Keratinocyte (primary cell): ENCODE data around the gene ABCG1. TPM values are rescaled to one million over a fixed set of nuclear protein-coding genes. Genes with fewer than 3 reads are reported as not detected.

Experiments
- DNase-seq: peaks from one replicate; pipeline ENCODE4 v3.0.0-alpha.2; 2011; ENCODE audit warnings: low read depth, missing footprints, low spot score
- FAIRE-seq: peaks from 2 replicates; lab custom pipeline; 2011; peaks lifted over from hg19 to GRCh38; lab: Jason Lieb, UNC
- H2AFZ ChIP-seq: 2 replicates; pipeline ENCODE4 v1.6.0; 2012; ENCODE audit warnings: low read length, control low read depth, inconsistent platforms; ENCODE audit not compliant: control insufficient read depth
- H3K27ac ChIP-seq: 2 replicates; pipeline ENCODE4 v1.5.1; 2011; ENCODE audit warnings: low read length; ENCODE audit not compliant: control insufficient read depth, insufficient read depth
- H3K27me3 ChIP-seq: 3 replicates; pipeline ENCODE4 v1.6.0; 2011; ENCODE audit warnings: low read length; ENCODE audit not compliant: control insufficient read depth, insufficient read depth; ENCODE audit errors: extremely low read depth
- H3K36me3 ChIP-seq, 2 experiments: 2 replicates in 1 of 2; 3 replicates in 1 of 2; pipeline ENCODE4 v1.5.1; 2011; ENCODE audit warnings: low read length in 2 of 2, mild to moderate bottlenecking in 1 of 2; ENCODE audit not compliant: control insufficient read depth in 2 of 2, insufficient read depth in 2 of 2; ENCODE audit errors: extremely low read depth in 1 of 2
- H3K4me1 ChIP-seq: 3 replicates; pipeline ENCODE4 v1.5.1; 2011; ENCODE audit warnings: low read length; ENCODE audit not compliant: control insufficient read depth, insufficient read depth; ENCODE audit errors: extremely low read depth
- H3K4me2 ChIP-seq: 3 replicates; pipeline ENCODE4 v1.6.0; 2011; ENCODE audit warnings: low read depth, low read length; ENCODE audit not compliant: control insufficient read depth, insufficient read depth; ENCODE audit errors: extremely low read depth
- H3K4me3 ChIP-seq, 3 experiments: fragments of 200-600 bp in 1 of 3; sonication (generic) in 1 of 3; 2 replicates in 2 of 3; 3 replicates in 1 of 3; pipeline ENCODE4 v1.5.1; 2011 to 2016; ENCODE audit warnings: low read length in 3 of 3, mild to moderate bottlenecking in 3 of 3, control low read depth in 2 of 3, inconsistent platforms in 1 of 3, low read depth in 1 of 3, mixed read lengths in 1 of 3, mixed run types in 1 of 3, moderate library complexity in 1 of 3; ENCODE audit not compliant: control insufficient read depth in 2 of 3, insufficient read depth in 2 of 3; ENCODE audit errors: extremely low read depth in 1 of 3
- H3K79me2 ChIP-seq: 2 replicates; pipeline ENCODE4 v1.6.0; 2012; ENCODE audit warnings: low read length; ENCODE audit not compliant: control insufficient read depth, insufficient read depth
- H3K9ac ChIP-seq: 3 replicates; pipeline ENCODE4 v1.6.0; 2011; ENCODE audit warnings: low read length; ENCODE audit not compliant: control insufficient read depth, insufficient read depth; ENCODE audit errors: extremely low read depth
- H3K9me1 ChIP-seq: 3 replicates; pipeline ENCODE4 v1.6.0; 2011; ENCODE audit warnings: low read length; ENCODE audit not compliant: control insufficient read depth, insufficient read depth; ENCODE audit errors: extremely low read depth
- H3K9me3 ChIP-seq: 2 replicates; pipeline ENCODE4 v1.5.1; 2012; ENCODE audit warnings: low read depth, low read length; ENCODE audit not compliant: control insufficient read depth
- H4K20me1 ChIP-seq: 3 replicates; pipeline ENCODE4 v1.6.0; 2011; ENCODE audit warnings: low read length; ENCODE audit not compliant: control insufficient read depth, insufficient read depth; ENCODE audit errors: extremely low read depth
- EZH2 ChIP-seq: IDR thresholded peaks from one replicate; pipeline ENCODE4 v1.6.1; 2012; ENCODE audit warnings: inconsistent platforms, mild to moderate bottlenecking, low read length, moderate library complexity
- dilution Hi-C: fragments of 300-500 bp; cut with MboI; formaldehyde crosslinking; loops from one replicate; pipeline ENCODE4 v1.7.0; 2020; ENCODE audit warnings: low sequenced_read_pairs; ENCODE audit not compliant: extremely low pct_ligation_motif_present
- polyA plus RNA-seq, 5 experiments: library from polyadenylated mRNA; depleted of rRNA in 3 of 5; stranded (reverse) in 3 of 5; stranded (forward) in 1 of 5; unstranded in 1 of 5; fragments of >200 nt; gene quantifications; 1 replicate in 1 of 5; 2 replicates in 3 of 5; 3 replicates in 1 of 5; pipeline versions ENCODE4 v1.2.1 to v1.2.3, GENCODE V29; 2011 to 2012; ENCODE audit warnings: missing spikeins in 2 of 5, low read depth in 1 of 5, low replicate concordance in 1 of 5
- TF ChIP-seq, protein P1 (sequence below), 3 experiments: IDR thresholded peaks in 1 of 3; conservative IDR thresholded peaks in 1 of 3; optimal IDR thresholded peaks in 1 of 3; 2 replicates in 2 of 3; 3 replicates in 1 of 3; pipeline versions ENCODE3 to v1.5.1; 2011; ENCODE audit warnings: low read length in 3 of 3, mild to moderate bottlenecking in 3 of 3, moderate library complexity in 2 of 3, control low read depth in 1 of 3, inconsistent platforms in 1 of 3; ENCODE audit not compliant: insufficient read depth in 2 of 3; ENCODE audit errors: extremely low read depth in 1 of 3

The ABCG1 gene
- polyA plus RNA-seq, 1 donor (not counting 4 experiments of a cell fraction or from before 2014, with no cell fraction given): 3.3 TPM

DNA sequence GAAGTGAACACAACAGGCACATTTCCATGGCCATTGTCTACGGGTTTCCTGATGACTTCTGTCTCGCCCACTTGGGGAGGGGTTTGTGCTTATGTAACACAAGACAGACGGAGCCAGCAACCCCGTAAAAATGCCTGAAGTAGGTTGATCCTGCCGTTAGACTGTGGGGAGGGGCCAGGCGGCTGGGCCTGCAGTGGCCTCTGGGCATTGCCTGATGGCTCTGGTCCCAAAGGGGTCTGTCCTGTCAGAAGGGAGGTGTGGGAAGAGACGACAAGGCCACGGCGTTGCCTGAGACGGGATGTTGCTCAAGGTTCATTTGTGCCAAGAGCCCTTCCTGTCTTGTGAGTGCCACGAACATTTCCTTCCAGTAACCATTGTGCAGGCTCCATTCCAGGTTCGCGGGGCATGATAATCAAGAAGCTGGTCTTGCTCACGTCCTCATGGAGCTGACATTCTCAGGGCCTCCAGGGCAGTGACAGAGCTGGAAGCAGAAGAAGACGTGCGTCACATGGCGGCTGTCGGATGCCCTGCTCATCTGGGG is 44.7 kb downstream of the ABCG1 start:
- Histone ChIP-seq H3K9me1 (no peaks in the 10 kb centered on the region), H3K9ac (no peak overlapping the region), H3K79me2 (no peaks in the 10 kb centered on the region), H3K9me3 (no peaks in the 10 kb centered on the region), H3K27me3 (peaks cover 6% of the 10 kb centered on the region), H3K36me3 (no peaks in the 10 kb centered on the region), H3K4me3 (no peak overlapping the region), H3K4me2 (no peak overlapping the region), H3K4me1 (peaks cover 4% of the 10 kb centered on the region), H4K20me1 (peaks cover 3% of the 10 kb centered on the region), H3K27ac (no peak overlapping the region), H2AFZ (no peak overlapping the region)
- dilution Hi-C loops: no loop called here
- TF ChIP-seq, protein P1, sequence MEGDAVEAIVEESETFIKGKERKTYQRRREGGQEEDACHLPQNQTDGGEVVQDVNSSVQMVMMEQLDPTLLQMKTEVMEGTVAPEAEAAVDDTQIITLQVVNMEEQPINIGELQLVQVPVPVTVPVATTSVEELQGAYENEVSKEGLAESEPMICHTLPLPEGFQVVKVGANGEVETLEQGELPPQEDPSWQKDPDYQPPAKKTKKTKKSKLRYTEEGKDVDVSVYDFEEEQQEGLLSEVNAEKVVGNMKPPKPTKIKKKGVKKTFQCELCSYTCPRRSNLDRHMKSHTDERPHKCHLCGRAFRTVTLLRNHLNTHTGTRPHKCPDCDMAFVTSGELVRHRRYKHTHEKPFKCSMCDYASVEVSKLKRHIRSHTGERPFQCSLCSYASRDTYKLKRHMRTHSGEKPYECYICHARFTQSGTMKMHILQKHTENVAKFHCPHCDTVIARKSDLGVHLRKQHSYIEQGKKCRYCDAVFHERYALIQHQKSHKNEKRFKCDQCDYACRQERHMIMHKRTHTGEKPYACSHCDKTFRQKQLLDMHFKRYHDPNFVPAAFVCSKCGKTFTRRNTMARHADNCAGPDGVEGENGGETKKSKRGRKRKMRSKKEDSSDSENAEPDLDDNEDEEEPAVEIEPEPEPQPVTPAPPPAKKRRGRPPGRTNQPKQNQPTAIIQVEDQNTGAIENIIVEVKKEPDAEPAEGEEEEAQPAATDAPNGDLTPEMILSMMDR (optimal IDR thresholded peaks at IDR 0.05 in 1 of 3, IDR thresholded peaks at IDR 0.05 in 1 of 3, conservative IDR thresholded peaks at IDR 0.05 in 1 of 3; ENCODE audit: extremely low read depth in 1 of 3, insufficient read depth in 2 of 3, low read length in 3 of 3): no peak
- no peak for TF ChIP-seq EZH2
- FAIRE-seq (no peak), DNase-seq (no peak)

DNA sequence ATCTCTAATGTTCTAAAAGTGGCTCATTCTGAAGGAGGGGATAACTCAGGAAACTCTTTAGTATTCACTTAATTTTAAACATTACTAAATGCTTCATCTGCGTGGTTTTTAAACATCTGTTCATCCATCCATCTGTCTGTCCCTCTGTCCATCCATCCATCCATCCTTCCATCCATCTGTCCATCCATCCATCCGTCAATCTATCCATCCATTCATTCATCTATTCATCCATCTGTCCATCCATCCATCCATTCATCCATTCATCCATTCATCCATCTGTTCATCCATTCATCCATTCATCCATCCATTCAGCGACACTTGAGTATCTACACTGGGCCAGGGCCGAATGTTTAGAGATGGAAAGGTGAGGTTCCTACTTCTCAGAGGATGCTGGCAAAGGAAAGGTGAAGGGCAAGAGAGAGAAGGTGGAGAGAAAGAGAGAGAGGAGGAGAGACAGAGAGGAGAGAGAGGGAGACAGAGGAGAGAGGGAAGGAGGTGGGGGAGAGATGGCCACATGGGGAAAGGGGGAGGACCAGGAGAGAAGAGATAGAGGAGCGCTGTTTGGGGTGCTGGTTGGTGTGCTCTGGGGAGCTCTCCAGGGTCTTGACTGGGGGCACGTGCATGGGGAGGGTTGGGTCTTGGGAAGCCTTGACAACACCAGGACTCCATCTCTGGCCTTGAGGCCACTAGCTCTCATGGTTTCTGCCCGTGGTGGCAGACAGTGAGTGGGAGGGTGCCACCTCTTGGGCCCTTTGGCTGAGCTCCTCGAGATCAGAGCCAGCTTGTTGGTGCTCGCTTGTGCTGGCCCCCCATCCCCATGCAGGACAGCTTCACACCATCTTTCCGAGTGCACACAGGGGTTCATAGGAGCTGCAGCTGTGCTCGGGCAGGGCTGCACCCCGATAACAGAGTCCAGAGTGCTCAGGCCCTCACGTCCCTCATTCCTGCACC is 45.6 kb downstream of the ABCG1 start:
- Histone ChIP-seq H3K27me3 (peaks cover 6% of the 10 kb centered on the region), H3K4me1 (peaks cover 4% of the 10 kb centered on the region), H3K36me3 (no peaks in the 10 kb centered on the region), H3K4me2 (no peak overlapping the region), H3K27ac (no peak overlapping the region), H4K20me1 (no peaks in the 10 kb centered on the region), H2AFZ (no peak overlapping the region), H3K9me1 (no peaks in the 10 kb centered on the region), H3K4me3 (no peak overlapping the region), H3K9ac (no peak overlapping the region), H3K9me3 (no peaks in the 10 kb centered on the region), H3K79me2 (no peaks in the 10 kb centered on the region)
- FAIRE-seq: no peak
- no peak for DNase-seq
- dilution Hi-C loops: no loop called here
- TF ChIP-seq EZH2: no peak
- TF ChIP-seq, protein P1 (optimal IDR thresholded peaks at IDR 0.05 in 1 of 3, IDR thresholded peaks at IDR 0.05 in 1 of 3, conservative IDR thresholded peaks at IDR 0.05 in 1 of 3; ENCODE audit: extremely low read depth in 1 of 3, insufficient read depth in 2 of 3, low read length in 3 of 3): no peak
